HEK293T (cell line): ENCODE data around the gene THOC7.

Source experiments
- CTCF ChIA-PET: fragments of 350-600 bp; formaldehyde crosslinking; extraction: SDS; loops from one replicate; lab custom pipeline; 2021; ENCODE audit warnings: antibody characterized with exemption, inconsistent platforms; lab: Yijun Ruan, JAX
- POLR2A ChIA-PET: fragments of 350-600 bp; formaldehyde crosslinking; extraction: SDS; loops from one replicate; lab custom pipeline; 2020; ENCODE audit warnings: antibody characterized with exemption, inconsistent platforms; lab: Yijun Ruan, JAX
- DNase-seq: peaks from one replicate; pipeline ENCODE4 v3.0.0; 2012; ENCODE audit warnings: mixed read lengths; ENCODE audit errors: extremely low spot score
- ARNT ChIP-seq: fragments of 450-650 bp; IDR thresholded peaks from 2 replicates; pipeline ENCODE4 v1.6.1; 2017; ENCODE audit warnings: mild to moderate bottlenecking
- BHLHE40 ChIP-seq: fragments of 450-650 bp; IDR thresholded peaks from 2 replicates; pipeline ENCODE4 v1.6.1; 2016; ENCODE audit warnings: mild to moderate bottlenecking, moderate library complexity, borderline replicate concordance
- CTBP1 ChIP-seq: fragments of 450-650 bp; IDR thresholded peaks from 2 replicates; pipeline ENCODE4 v1.6.1; 2016; ENCODE audit warnings: borderline replicate concordance
- ELF4 ChIP-seq: fragments of 450-650 bp; IDR thresholded peaks from 2 replicates; pipeline ENCODE4 v1.6.1; 2017; ENCODE audit warnings: antibody characterized with exemption
- FOXA1 ChIP-seq: fragments of 450-650 bp; IDR thresholded peaks from 2 replicates; pipeline ENCODE4 v1.6.1; 2016; ENCODE audit warnings: mild to moderate bottlenecking
- FOXK2 ChIP-seq: fragments of 450-650 bp; IDR thresholded peaks from 2 replicates; pipeline ENCODE4 v1.6.1; 2016; ENCODE audit warnings: mild to moderate bottlenecking
- FOXM1 ChIP-seq: fragments of 450-650 bp; IDR thresholded peaks from 2 replicates; pipeline ENCODE4 v1.6.1; 2017; ENCODE audit warnings: mild to moderate bottlenecking, borderline replicate concordance
- HDGF ChIP-seq: fragments of 450-650 bp; IDR thresholded peaks from 2 replicates; pipeline ENCODE4 v1.6.1; 2017; ENCODE audit warnings: antibody characterized with exemption, borderline replicate concordance
- L3MBTL2 ChIP-seq: fragments of 450-650 bp; conservative IDR thresholded peaks from 2 replicates; pipeline ENCODE4 v1.6.1; 2016; ENCODE audit warnings: mild to moderate bottlenecking
- LEF1 ChIP-seq: fragments of 450-650 bp; IDR thresholded peaks from 2 replicates; pipeline ENCODE4 v1.6.1; 2017; ENCODE audit warnings: mild to moderate bottlenecking, borderline replicate concordance
- NFRKB ChIP-seq: fragments of 450-650 bp; IDR thresholded peaks from 2 replicates; pipeline ENCODE4 v1.6.1; 2016; ENCODE audit warnings: mild to moderate bottlenecking, moderate library complexity
- SP1 ChIP-seq: fragments of 450-650 bp; IDR thresholded peaks from 2 replicates; pipeline ENCODE4 v1.6.1; 2017
- SUZ12 ChIP-seq: fragments of 450-650 bp; IDR thresholded peaks from 2 replicates; pipeline ENCODE4 v1.6.1; 2016; ENCODE audit warnings: mild to moderate bottlenecking
- TARDBP ChIP-seq: fragments of 450-650 bp; IDR thresholded peaks from 2 replicates; pipeline ENCODE4 v1.6.1; 2016
- ZNF384 ChIP-seq: fragments of 450-650 bp; IDR thresholded peaks from 2 replicates; pipeline ENCODE4 v1.6.1; 2016
- TF ChIP-seq, protein P1 (sequence below): fragments of 450-650 bp; IDR thresholded peaks from 2 replicates; pipeline ENCODE4 v1.6.1; 2016

Gene THOC7

GRCh38 chr3:63803911-63804310 lies 59.7 kb downstream of the THOC7 start:
- no peak for TF ChIP-seq SUZ12
- TF ChIP-seq SP1, result no peak
- TF ChIP-seq BHLHE40, result no peak
- no peak for TF ChIP-seq TARDBP
- no peak for TF ChIP-seq FOXA1
- no peak for TF ChIP-seq FOXK2
- no peak for TF ChIP-seq HDGF
- TF ChIP-seq ARNT, result no peak
- TF ChIP-seq NFRKB, result no peak
- no peak for TF ChIP-seq L3MBTL2
- TF ChIP-seq FOXM1, result no peak
- TF ChIP-seq ZNF384, result no peak
- TF ChIP-seq ELF4, result no peak
- TF ChIP-seq CTBP1, result no peak
- no peak for TF ChIP-seq LEF1
- TF ChIP-seq, protein P1, sequence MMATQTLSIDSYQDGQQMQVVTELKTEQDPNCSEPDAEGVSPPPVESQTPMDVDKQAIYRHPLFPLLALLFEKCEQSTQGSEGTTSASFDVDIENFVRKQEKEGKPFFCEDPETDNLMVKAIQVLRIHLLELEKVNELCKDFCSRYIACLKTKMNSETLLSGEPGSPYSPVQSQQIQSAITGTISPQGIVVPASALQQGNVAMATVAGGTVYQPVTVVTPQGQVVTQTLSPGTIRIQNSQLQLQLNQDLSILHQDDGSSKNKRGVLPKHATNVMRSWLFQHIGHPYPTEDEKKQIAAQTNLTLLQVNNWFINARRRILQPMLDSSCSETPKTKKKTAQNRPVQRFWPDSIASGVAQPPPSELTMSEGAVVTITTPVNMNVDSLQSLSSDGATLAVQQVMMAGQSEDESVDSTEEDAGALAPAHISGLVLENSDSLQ, result no peak
- ChIA-PET POLR2A (no interaction called here), CTCF (no interaction called here)
- no peak for DNase-seq

DNA sequence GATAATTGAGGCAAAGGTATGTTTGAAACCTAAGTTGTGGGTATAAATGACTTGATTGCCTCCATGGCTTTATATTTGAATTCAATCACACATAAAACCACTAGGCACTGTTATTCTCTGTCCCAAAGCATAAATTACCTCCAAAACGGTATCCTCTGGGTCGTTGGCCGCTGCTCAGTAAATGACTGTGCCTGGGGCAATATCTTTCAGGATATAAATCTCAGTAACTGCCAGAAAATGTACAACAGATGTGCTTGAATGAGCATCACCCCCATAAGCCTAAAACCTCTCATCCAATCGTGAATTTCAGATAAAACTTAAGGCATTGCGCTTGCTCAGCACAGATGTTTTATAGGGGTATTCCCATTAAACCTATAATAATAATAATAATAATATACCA lies 63.5 kb downstream of the THOC7 start:
- TF ChIP-seq ARNT, result no peak
- TF ChIP-seq FOXM1, result no peak
- no peak for TF ChIP-seq FOXA1
- TF ChIP-seq, protein P1, result no peak
- TF ChIP-seq FOXK2, result no peak
- TF ChIP-seq L3MBTL2, result no peak
- TF ChIP-seq CTBP1, result no peak
- no peak for TF ChIP-seq SP1
- TF ChIP-seq NFRKB, result no peak
- no peak for TF ChIP-seq ZNF384
- TF ChIP-seq SUZ12, result no peak
- no peak for TF ChIP-seq TARDBP
- TF ChIP-seq HDGF, result no peak
- TF ChIP-seq LEF1, result no peak
- no peak for TF ChIP-seq BHLHE40
- TF ChIP-seq ELF4, result no peak
- no peak for DNase-seq
- POLR2A ChIA-PET, result no interaction called here
- CTCF ChIA-PET, result no interaction called here

DNA sequence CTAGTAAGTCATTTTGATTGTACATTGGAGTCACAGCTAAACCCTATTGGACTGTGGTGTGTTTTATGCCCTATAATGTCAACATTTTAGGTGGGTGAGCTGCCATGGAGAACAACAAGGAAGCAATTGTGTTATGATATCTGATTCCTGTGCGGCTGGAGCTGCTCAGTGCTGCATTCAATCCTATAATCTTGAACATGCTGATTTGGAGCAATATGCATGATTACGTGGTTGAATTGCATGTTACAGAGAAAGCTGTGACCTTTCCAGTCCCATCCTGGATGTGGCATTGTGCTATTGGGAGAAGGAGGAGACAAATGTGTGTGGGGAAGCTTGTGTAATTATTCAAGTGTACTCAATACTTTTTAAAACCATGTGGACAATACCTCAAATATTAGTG lies 64.7 kb downstream of the THOC7 start:
- no peak for DNase-seq
- no peak for TF ChIP-seq BHLHE40
- no peak for TF ChIP-seq HDGF
- TF ChIP-seq LEF1, result no peak
- TF ChIP-seq L3MBTL2, result no peak
- no peak for TF ChIP-seq CTBP1
- TF ChIP-seq ELF4, result no peak
- no peak for TF ChIP-seq FOXM1
- POLR2A ChIA-PET, result no interaction called here
- CTCF ChIA-PET, result no interaction called here

GRCh38 chr3:63798544-63798943 lies 65.1 kb downstream of the THOC7 start:
- ChIA-PET CTCF (no interaction called here), POLR2A (no interaction called here)
- TF ChIP-seq ARNT (no peak), NFRKB (no peak), ELF4 (no peak), TARDBP (no peak), FOXA1 (no peak), SP1 (no peak), SUZ12 (no peak), L3MBTL2 (no peak), CTBP1 (no peak), FOXM1 (no peak), BHLHE40 (no peak), LEF1 (no peak), FOXK2 (no peak)
- TF ChIP-seq, protein P1, result no peak
- no peak for DNase-seq

DNA sequence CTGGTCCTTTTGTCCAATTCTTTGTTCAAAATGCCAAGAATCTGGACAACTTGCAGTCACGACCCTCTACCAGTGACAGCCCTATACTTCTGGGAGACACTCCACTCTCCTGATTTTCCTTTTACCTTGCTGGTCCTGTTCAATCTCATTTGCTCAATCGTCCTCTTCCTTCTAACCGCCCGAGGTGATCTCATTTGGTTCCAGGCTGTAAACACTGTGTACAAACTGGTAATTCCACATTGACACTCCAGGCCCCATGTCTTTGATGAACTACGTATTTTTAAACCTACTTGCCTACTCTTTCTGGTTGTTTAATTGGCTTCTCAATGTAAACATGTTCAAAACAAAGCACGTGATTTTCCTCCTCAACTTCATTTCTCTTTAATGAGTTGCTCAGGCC lies 68.2 kb downstream of the THOC7 start:
- POLR2A ChIA-PET, result no interaction called here
- CTCF ChIA-PET, result no interaction called here
- no peak for TF ChIP-seq LEF1
- no peak for TF ChIP-seq ARNT
- TF ChIP-seq SP1, result no peak
- no peak for TF ChIP-seq BHLHE40
- TF ChIP-seq TARDBP, result no peak
- TF ChIP-seq FOXK2, result no peak
- no peak for TF ChIP-seq CTBP1
- TF ChIP-seq, protein P1, result no peak
- no peak for TF ChIP-seq SUZ12
- no peak for TF ChIP-seq FOXA1
- no peak for TF ChIP-seq ZNF384
- TF ChIP-seq ELF4, result no peak
- TF ChIP-seq L3MBTL2, result no peak
- no peak for TF ChIP-seq NFRKB
- TF ChIP-seq FOXM1, result no peak
- no peak for TF ChIP-seq HDGF
- no peak for DNase-seq

GRCh38 chr3:63791974-63792373 lies 71.6 kb downstream of the THOC7 start:
- TF ChIP-seq TARDBP (no peak), FOXK2 (no peak), HDGF (no peak), LEF1 (no peak), NFRKB (no peak), ELF4 (no peak), FOXA1 (no peak), BHLHE40 (no peak), SP1 (no peak)
- CTCF ChIA-PET, result interaction anchor here (1.1 kb wide), 1 partner anchor 130 kb away, joined by 4 read pairs; no protein-coding TSS in a partner anchor
- POLR2A ChIA-PET, result no interaction called here
- no peak for DNase-seq
